Glutamatergic neuron (in vitro differentiated cells): Measurements from ENCODE around the gene SLC66A3. TPM values are rescaled to one million over a fixed set of nuclear protein-coding genes. Genes with fewer than 3 reads are reported as not detected.

Experiments
- DNase-seq: peaks from one replicate; pipeline ENCODE4 v3.0.0; 2022
- H3K27ac Mint-ChIP-seq: one replicate; pipeline ENCODE4 v1.8.0; 2020; ENCODE audit warnings: mild to moderate bottlenecking, mixed read lengths, inconsistent platforms; ENCODE audit not compliant: unreplicated experiment
- H3K27me3 Mint-ChIP-seq: one replicate; pipeline ENCODE4 v1.8.0; 2020; ENCODE audit warnings: mild to moderate bottlenecking, moderate library complexity, mixed read lengths, inconsistent platforms; ENCODE audit not compliant: unreplicated experiment
- H3K36me3 Mint-ChIP-seq: one replicate; pipeline ENCODE4 v1.8.0; 2020; ENCODE audit warnings: mild to moderate bottlenecking, mixed read lengths, inconsistent platforms; ENCODE audit not compliant: unreplicated experiment
- H3K4me1 Mint-ChIP-seq: one replicate; pipeline ENCODE4 v1.8.0; 2020; ENCODE audit warnings: mild to moderate bottlenecking, low read depth, mixed read lengths, inconsistent platforms; ENCODE audit not compliant: unreplicated experiment
- H3K4me3 Mint-ChIP-seq: one replicate; pipeline ENCODE4 v1.8.0; 2020; ENCODE audit warnings: mild to moderate bottlenecking, mixed read lengths, inconsistent platforms; ENCODE audit not compliant: unreplicated experiment
- H3K9me3 Mint-ChIP-seq: one replicate; pipeline ENCODE4 v1.8.0; 2020; ENCODE audit warnings: mild to moderate bottlenecking, moderate library complexity, mixed read lengths, inconsistent platforms; ENCODE audit not compliant: unreplicated experiment
- CTCF ChIP-seq: fragments of 200-600 bp; sonication (generic); IDR thresholded peaks from one replicate; pipeline ENCODE4 v1.5.0; 2021; ENCODE audit not compliant: partially characterized antibody, unreplicated experiment
- long read RNA-seq: library from polyadenylated mRNA; unstranded; transcript quantifications from one replicate; pipeline ENCODE4 v2.0.0, GENCODE V29; 2020; ENCODE audit not compliant: unreplicated experiment
- total RNA-seq: library from RNA; stranded (reverse); fragmentation: NEBNext Ultra II Directional; extraction: Animal tissue kit (Norgen Biotek cat#: 25700); gene quantifications from one replicate; pipeline ENCODE4 v1.2.1, GENCODE V29; 2021; ENCODE audit not compliant: unreplicated experiment

SLC66A3 gene
- total RNA-seq: 10.9 TPM
- long read RNA-seq, partial matches to known transcripts: 0 of 5 reads
- long read RNA-seq, other reads (novel, unspliced or antisense): 0 of 5 reads

- DNase-seq: no peak
- Mint-ChIP-seq H3K9me3 (peaks cover 6% of the 10 kb centered on the region), H3K36me3 (no peaks in the 10 kb centered on the region), H3K4me3 (peak within 1 kb of the TSS; percentile 79), H3K27ac (peak within 1 kb of the TSS; percentile 48), H3K27me3 (peaks cover under 1% of the 10 kb centered on the region), H3K4me1 (peaks cover 13% of the 10 kb centered on the region)
- no peak for TF ChIP-seq CTCF
Measured at GRCh38 chr2:11155381-11156035, at the start of gene SLC66A3. SLC66A3 (plus strand) TSS chr2:11155467; CDS start chr2:11155547, 80 bp downstream.

- no peak for DNase-seq
- Mint-ChIP-seq H3K36me3 (peaks cover 20% of the 10 kb centered on the region), H3K4me1 (no peaks in the 10 kb centered on the region), H3K4me3 (no peak overlapping the region), H3K27ac (no peak overlapping the region), H3K27me3 (peaks cover 2% of the 10 kb centered on the region), H3K9me3 (peaks cover 7% of the 10 kb centered on the region)
- TF ChIP-seq CTCF: no peak
Measured at GRCh38 chr2:11109002-11109401, 46.3 kb upstream of the SLC66A3 start.

- H3K4me3 Mint-ChIP-seq: no peak overlapping the region
- no peak for TF ChIP-seq CTCF
Measured at GRCh38 chr2:11112870-11113428, 42.3 kb upstream of the SLC66A3 start.

GRCh38 chr2:11117776-11118175 lies 37.5 kb upstream of the SLC66A3 start:
- Mint-ChIP-seq H3K9me3 (peaks cover 11% of the 10 kb centered on the region), H3K27me3 (peaks cover 10% of the 10 kb centered on the region)
- TF ChIP-seq CTCF: no peak

More at GRCh38 chr2:11112870-11113428, 42.3 kb upstream of the SLC66A3 start:
- no peak for DNase-seq
- Mint-ChIP-seq H3K27ac (peak overlapping the region; percentile 1), H3K4me1 (no peaks in the 10 kb centered on the region), H3K36me3 (peaks cover 24% of the 10 kb centered on the region), H3K27me3 (peaks cover 4% of the 10 kb centered on the region), H3K9me3 (peaks cover 11% of the 10 kb centered on the region)

GRCh38 chr2:11118761-11119160 lies 36.5 kb upstream of the SLC66A3 start:
- no peak for TF ChIP-seq CTCF
- H3K4me3 Mint-ChIP-seq: no peak overlapping the region
- no peak overlapping the region for H3K27ac Mint-ChIP-seq
- DNase-seq: no peak
- H3K27me3 Mint-ChIP-seq: peaks cover 13% of the 10 kb centered on the region
- H3K36me3 Mint-ChIP-seq: peaks cover 10% of the 10 kb centered on the region
- H3K4me1 Mint-ChIP-seq: peaks cover 3% of the 10 kb centered on the region
- peaks cover 9% of the 10 kb centered on the region for H3K9me3 Mint-ChIP-seq

More at GRCh38 chr2:11117776-11118175, 37.5 kb upstream of the SLC66A3 start:
- Mint-ChIP-seq H3K4me1 (peaks cover 3% of the 10 kb centered on the region), H3K27ac (no peak overlapping the region), H3K36me3 (peaks cover 13% of the 10 kb centered on the region), H3K4me3 (no peak overlapping the region)
- no peak for DNase-seq
